Activated naive CD4-positive, alpha-beta T cell treated with anti-CD3 and anti-CD28 coated beads, Interleukin-2, amount 50 U/mL, for 24 hours (primary cell): ENCODE results near the gene CDK9.
A peak's percentile ranks its signal among the peaks of the same experiment; 100 is the strongest.

ENCODE experiments used
- H3K27ac Mint-ChIP-seq: one replicate; pipeline ENCODE4 v1.8.0; 2021; ENCODE audit warnings: mild to moderate bottlenecking, mixed read lengths
- H3K27me3 Mint-ChIP-seq: one replicate; pipeline ENCODE4 v1.8.0; 2021; ENCODE audit warnings: mixed read lengths
- H3K36me3 Mint-ChIP-seq: one replicate; pipeline ENCODE4 v1.8.0; 2021; ENCODE audit warnings: mixed read lengths
- H3K4me1 Mint-ChIP-seq: one replicate; pipeline ENCODE4 v1.8.0; 2021; ENCODE audit warnings: mixed read lengths
- H3K4me3 Mint-ChIP-seq: one replicate; pipeline ENCODE4 v1.8.0; 2021; ENCODE audit warnings: mild to moderate bottlenecking, mixed read lengths
- H3K9me3 Mint-ChIP-seq: one replicate; pipeline ENCODE4 v1.8.0; 2021; ENCODE audit warnings: mixed read lengths

Gene CDK9

DNA sequence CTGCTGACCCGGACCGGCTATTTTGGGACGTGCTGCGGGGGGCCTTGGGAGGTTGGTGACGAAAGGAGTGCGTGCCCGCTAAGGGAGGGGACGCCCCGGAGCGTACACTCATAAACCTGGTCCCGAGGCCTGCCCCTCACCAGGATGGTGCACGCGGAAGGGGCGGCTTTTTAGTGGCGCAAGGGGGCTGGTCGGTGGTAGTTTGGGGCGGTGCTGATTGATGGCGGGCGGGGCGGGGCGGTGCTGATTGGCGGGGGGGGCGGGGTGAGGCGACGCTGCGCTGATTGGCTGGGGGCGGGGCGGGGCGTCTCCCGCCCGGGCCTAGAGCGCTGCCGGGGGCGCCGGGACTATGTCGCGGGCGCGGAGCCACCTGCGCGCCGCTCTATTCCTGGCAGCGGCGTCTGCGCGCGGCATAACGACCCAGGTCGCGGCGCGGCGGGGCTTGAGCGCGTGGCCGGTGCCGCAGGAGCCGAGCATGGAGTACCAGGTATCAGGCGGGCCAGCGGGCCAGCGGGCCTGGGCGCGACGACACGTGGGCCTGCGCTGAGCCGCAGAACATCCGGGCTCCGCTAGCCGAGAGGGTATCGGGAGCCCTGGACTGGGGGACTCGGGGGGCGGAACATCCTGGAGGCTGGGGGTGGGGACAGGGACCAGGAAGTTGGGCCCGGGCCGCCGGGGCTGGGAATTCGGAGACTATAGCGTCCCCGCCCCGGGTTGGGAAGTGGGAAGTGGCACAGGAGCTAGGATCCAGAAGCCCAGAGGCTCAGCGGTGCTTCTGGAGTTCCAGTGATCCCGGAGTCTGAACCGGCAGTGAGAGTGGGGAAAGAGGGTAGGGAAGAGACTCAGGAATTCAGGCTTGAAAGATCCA, 17.0 kb downstream of the CDK9 start, which contains the start of gene FPGS:
FPGS (plus strand) TSS at position 307 of the 868 bp plus-strand sequence; CDS start at position 350, 43 bp downstream.
- Mint-ChIP-seq H3K36me3 (peaks cover 6% of the 10 kb centered on the region), H3K27ac (peak within 1 kb of the TSS; percentile 95), H3K9me3 (no peaks in the 10 kb centered on the region), H3K4me3 (peak within 1 kb of the TSS; percentile 94), H3K27me3 (no peaks in the 10 kb centered on the region), H3K4me1 (peaks cover 21% of the 10 kb centered on the region)

DNA sequence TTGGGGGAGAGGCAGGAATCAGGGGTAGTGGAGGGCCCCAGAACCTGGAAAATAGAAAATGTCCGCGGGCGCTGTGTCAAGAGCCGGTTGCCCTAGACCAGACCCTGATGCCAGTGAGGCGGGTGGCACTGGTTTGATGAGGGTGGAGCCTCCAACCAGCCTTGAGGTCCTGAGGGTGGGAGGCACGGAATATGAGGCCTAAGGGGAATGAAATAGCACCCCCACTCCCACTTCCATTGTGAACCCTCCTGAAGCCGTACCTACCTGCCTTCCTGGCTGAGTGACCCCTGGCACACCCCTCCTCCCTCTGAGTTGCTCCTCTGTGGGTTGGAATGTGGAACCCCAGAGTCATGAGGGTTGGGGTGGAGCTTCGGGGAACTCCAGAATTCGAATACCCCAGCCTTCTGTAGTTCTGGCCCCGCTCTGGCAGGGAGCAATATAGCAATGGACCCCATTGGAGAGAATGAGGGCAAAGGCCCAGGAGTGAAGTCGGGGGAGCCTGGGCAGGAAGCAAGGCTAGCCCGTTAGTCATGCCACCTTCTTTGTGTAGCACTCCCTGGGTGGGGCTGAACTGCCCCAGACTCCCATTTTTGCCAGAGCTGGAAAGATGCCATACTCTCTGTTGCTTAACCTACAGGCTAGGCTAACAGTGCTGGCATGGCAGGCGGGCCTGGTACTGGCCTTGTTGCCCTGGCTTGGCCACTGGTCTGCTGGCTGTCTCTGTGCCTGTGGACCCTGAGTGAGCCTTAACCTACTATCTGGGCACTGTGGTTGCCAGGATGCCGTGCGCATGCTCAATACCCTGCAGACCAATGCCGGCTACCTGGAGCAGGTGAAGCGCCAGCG, 17.9 kb downstream of the CDK9 start:
- Mint-ChIP-seq H3K27ac (peak overlapping the region; percentile 95), H3K9me3 (no peaks in the 10 kb centered on the region), H3K4me3 (peak overlapping the region; percentile 94), H3K4me1 (peaks cover 20% of the 10 kb centered on the region), H3K27me3 (no peaks in the 10 kb centered on the region), H3K36me3 (peaks cover 6% of the 10 kb centered on the region)

DNA sequence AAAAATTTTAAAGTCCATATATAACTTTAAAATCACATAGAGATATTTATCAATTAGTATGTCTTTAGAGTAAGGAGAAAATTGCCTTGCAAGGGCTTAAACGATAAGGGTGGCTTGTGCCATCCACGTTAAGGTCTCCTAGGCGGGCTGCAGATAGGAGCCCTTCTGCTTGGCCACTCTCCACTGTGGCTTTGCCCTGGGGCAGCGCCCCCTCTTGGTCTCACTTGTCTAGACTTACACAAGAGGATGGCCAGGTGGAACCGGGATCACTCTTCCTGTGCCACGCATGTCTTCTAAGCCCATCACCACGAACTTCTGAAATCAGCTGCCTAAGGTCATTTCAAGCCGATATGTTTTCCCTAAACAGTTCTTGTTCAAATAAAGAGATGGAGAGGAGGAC, 19.8 kb downstream of the CDK9 start:
- Mint-ChIP-seq H3K4me3 (no peak overlapping the region), H3K36me3 (peaks cover 6% of the 10 kb centered on the region), H3K9me3 (no peaks in the 10 kb centered on the region), H3K27me3 (no peaks in the 10 kb centered on the region), H3K27ac (no peak overlapping the region), H3K4me1 (peaks cover 20% of the 10 kb centered on the region)

DNA sequence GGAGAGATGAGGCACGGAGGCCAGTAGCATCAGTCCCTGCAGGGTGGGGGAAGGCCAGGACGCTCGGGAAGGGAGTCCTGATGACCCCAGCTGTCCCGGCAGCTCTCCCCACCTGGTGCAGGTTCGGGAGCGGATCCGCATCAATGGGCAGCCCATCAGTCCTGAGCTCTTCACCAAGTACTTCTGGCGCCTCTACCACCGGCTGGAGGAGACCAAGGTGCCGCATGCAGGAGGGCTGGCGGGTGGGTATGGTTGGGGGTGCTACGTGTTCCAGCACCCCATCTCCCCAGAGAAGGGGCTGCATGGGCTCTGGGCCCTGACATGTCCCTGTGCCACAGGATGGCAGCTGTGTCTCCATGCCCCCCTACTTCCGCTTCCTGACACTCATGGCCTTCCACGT, 21.0 kb downstream of the CDK9 start:
- Mint-ChIP-seq H3K4me3 (no peak overlapping the region), H3K4me1 (peaks cover 13% of the 10 kb centered on the region), H3K9me3 (no peaks in the 10 kb centered on the region), H3K27me3 (no peaks in the 10 kb centered on the region), H3K27ac (no peak overlapping the region), H3K36me3 (peaks cover 6% of the 10 kb centered on the region)

DNA sequence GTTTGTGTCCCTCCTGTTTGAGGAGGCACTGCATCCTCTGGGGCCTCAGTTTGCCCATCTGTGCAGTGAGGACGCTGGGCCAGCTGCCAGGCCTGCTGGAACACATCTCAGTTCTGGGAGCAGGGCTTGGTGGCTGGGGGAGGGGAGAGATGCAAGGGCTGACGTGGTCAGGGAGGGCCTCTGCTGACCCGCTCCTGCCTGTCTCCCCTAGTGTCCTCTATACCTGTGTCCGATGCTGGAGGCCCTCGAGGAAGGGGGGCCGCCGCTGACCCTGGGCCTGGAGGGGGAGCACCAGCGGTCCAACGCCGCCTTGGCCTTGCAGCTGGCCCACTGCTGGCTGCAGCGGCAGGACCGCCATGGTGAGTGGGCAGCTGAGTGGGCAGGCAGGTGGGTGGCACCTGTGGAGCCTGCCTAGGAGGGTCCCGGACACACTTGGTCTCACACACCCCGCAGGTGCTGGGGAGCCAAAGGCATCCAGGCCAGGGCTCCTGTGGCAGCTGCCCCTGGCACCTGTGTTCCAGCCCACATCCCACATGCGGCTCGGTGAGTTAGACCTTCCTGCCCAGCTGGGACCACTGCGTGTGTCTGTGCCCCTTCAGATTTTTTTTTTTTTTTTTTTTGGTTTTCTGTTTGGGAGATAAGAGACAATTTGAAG, 22.6 kb downstream of the CDK9 start:
- Mint-ChIP-seq H3K27ac (no peak overlapping the region), H3K36me3 (peaks cover 6% of the 10 kb centered on the region), H3K4me3 (no peak overlapping the region), H3K27me3 (no peaks in the 10 kb centered on the region), H3K4me1 (peaks cover 7% of the 10 kb centered on the region), H3K9me3 (no peaks in the 10 kb centered on the region)

DNA sequence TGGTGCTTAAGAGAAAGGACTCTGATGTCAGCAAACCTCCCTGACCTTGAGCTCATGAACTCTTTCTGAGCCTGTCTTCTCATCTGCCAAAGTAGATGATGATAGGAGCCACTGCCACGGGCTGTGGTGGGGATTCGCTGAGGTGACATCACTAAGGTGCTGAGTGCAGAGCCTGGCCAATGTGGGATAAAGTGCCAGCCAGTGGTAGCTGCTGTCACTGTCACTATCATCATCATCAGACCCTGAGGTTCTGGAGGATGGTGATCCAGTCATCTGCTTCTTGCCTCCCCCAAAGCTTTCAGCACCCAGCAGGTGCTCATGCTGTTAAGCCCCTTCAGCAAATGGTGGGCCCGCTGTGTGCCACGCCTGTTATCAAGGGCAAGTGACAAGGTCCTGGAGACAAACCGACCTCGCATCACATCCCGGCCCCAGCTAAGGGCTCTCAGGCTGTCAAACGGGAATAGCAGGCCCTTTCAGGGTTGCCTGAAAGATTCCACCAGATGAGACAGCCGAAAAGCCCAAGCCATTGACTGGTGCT, 23.2 kb downstream of the CDK9 start:
- no peak overlapping the region for H3K27ac Mint-ChIP-seq
- no peak overlapping the region for H3K4me3 Mint-ChIP-seq
- H3K27me3 Mint-ChIP-seq, result no peaks in the 10 kb centered on the region
- peaks cover 7% of the 10 kb centered on the region for H3K4me1 Mint-ChIP-seq
- peaks cover 6% of the 10 kb centered on the region for H3K36me3 Mint-ChIP-seq
- H3K9me3 Mint-ChIP-seq, result no peaks in the 10 kb centered on the region

DNA sequence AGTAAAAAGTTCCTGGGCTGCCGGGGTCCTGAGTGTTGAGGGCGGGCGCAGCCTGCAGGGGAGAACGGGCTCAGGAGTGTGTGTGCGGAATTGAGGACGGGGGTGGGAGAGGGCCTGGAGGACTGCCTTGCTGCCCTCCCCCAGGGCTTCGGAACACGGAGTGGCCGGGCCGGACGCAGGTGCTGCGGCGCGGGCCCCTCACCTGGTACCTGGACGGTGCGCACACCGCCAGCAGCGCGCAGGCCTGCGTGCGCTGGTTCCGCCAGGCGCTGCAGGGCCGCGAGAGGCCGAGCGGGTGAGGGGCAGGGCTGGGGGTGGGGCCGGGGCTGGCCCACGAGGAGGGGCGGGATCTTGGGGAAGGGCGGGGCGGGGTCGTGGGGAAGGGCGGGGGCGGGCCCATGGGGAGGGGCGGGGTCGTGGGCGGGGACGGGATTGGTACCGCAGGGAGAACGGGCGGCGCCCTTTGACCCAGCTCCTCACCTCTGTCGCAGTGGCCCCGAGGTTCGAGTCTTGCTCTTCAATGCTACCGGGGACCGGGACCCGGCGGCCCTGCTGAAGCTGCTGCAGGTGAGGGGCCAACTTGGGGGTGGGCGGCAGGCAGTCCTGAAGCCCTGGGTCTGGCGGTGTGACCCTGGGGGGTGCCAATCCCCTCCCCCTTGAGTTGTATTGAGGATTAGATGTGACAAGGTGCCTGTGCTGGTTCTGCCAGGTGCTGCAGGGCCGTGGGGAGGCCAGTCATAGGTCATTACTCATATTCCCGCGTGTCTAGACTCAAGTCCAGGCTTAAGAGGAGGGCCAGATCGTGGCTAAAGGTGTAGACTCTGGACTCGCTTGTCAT, 23.9 kb downstream of the CDK9 start:
- peaks cover 6% of the 10 kb centered on the region for H3K36me3 Mint-ChIP-seq
- no peaks in the 10 kb centered on the region for H3K9me3 Mint-ChIP-seq
- peaks cover 7% of the 10 kb centered on the region for H3K4me1 Mint-ChIP-seq
- no peak overlapping the region for H3K4me3 Mint-ChIP-seq
- H3K27ac Mint-ChIP-seq, result no peak overlapping the region
- no peaks in the 10 kb centered on the region for H3K27me3 Mint-ChIP-seq

DNA sequence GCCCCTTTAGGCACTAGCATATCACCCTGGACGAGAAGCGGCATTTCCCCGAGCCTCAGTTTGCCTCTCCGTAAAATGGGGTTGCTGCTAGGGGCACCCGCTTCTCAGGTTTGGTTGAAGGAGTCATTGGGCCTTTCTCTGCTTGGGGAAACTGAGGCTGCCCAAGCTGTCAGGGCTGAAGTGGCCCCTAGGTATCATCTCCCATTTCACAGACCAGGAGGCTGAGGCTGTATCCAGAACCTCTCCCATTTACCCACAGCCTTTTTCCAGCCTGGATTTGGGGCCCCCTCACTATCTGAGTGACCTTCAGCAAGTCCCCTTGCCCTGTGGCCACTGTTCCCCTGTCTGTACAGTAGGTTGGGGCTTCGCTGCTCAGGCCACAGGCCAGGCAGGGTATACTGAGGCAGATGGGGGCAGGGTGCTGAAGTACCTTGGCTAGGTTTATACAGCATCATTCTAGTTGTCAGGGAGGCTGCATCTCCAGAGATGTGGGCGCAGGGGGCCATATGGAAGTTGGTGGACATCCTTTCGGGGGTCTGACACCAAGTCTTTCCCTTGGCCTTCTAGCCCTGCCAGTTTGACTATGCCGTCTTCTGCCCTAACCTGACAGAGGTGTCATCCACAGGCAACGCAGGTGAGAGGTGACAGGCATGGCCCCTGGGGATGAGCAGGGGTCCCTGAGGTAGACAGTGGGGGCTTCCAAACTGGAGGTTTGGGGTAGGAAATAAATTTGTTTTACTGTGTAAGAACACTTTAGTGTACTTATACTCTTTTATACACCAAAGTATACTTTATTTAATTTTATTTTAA, 24.7 kb downstream of the CDK9 start:
- H3K27me3 Mint-ChIP-seq, result no peaks in the 10 kb centered on the region
- peaks cover 6% of the 10 kb centered on the region for H3K36me3 Mint-ChIP-seq
- no peak overlapping the region for H3K27ac Mint-ChIP-seq
- no peaks in the 10 kb centered on the region for H3K9me3 Mint-ChIP-seq
- H3K4me3 Mint-ChIP-seq, result no peak overlapping the region
- peaks cover 7% of the 10 kb centered on the region for H3K4me1 Mint-ChIP-seq

DNA sequence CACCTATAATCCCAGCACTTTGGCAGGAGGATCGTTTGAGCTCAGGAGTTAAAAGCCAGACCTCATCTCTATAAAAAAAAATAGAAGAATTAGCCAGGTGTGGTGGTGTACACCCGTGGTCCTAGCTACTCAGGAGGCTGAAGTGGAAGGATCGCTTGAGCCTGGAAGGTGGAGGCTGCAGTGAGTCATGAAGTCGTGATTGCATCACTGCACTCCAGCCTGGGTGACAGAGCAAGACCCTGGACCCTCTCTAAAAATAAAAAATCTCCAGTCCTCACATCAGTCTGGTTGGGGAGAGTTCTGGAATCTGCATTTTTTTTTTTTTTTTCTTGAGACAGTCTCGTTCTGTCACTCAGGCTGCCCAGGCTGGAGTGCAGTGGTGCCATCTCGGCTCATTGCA, 26.2 kb downstream of the CDK9 start:
- Mint-ChIP-seq H3K4me1 (no peaks in the 10 kb centered on the region), H3K36me3 (no peaks in the 10 kb centered on the region), H3K27ac (no peak overlapping the region), H3K4me3 (no peak overlapping the region), H3K9me3 (no peaks in the 10 kb centered on the region), H3K27me3 (no peaks in the 10 kb centered on the region)

DNA sequence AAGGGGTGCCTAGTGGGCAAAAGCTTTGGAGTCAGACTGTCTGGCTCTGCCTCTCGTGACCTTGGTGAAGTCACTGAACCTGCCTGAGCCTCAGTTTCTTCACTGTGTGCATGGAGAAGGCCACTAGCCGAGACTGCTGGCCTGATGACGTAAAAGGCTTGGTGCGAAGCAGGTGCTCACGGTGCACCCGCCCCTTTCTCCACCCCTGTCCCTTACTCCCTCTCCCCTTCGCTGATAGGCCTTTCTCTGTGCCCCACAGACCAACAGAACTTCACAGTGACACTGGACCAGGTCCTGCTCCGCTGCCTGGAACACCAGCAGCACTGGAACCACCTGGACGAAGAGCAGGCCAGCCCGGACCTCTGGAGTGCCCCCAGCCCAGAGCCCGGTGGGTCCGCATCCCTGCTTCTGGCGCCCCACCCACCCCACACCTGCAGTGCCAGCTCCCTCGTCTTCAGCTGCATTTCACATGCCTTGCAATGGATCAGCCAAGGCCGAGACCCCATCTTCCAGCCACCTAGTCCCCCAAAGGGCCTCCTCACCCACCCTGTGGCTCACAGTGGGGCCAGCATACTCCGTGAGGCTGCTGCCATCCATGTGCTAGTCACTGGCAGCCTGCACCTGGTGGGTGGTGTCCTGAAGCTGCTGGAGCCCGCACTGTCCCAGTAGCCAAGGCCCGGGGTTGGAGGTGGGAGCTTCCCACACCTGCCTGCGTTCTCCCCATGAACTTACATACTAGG, 27.3 kb downstream of the CDK9 start:
- Mint-ChIP-seq H3K36me3 (no peaks in the 10 kb centered on the region), H3K27ac (no peak overlapping the region), H3K9me3 (no peaks in the 10 kb centered on the region), H3K27me3 (no peaks in the 10 kb centered on the region), H3K4me3 (no peak overlapping the region), H3K4me1 (no peaks in the 10 kb centered on the region)

DNA sequence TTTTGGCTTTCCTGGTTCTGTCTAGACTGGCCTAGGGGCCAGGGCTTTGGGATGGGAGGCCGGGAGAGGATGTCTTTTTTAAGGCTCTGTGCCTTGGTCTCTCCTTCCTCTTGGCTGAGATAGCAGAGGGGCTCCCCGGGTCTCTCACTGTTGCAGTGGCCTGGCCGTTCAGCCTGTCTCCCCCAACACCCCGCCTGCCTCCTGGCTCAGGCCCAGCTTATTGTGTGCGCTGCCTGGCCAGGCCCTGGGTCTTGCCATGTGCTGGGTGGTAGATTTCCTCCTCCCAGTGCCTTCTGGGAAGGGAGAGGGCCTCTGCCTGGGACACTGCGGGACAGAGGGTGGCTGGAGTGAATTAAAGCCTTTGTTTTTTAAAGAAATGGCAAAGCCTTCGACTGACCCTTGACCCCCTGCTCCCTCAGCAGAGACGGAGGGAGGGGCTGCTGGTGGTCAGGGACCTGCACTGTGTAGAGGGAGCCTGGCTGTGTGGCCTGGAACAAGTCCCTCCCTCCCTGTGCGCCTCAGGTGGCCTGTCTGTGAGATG, 27.9 kb downstream of the CDK9 start:
- Mint-ChIP-seq H3K9me3 (no peaks in the 10 kb centered on the region), H3K27ac (no peak overlapping the region), H3K36me3 (no peaks in the 10 kb centered on the region), H3K4me3 (no peak overlapping the region), H3K27me3 (no peaks in the 10 kb centered on the region), H3K4me1 (no peaks in the 10 kb centered on the region)

DNA sequence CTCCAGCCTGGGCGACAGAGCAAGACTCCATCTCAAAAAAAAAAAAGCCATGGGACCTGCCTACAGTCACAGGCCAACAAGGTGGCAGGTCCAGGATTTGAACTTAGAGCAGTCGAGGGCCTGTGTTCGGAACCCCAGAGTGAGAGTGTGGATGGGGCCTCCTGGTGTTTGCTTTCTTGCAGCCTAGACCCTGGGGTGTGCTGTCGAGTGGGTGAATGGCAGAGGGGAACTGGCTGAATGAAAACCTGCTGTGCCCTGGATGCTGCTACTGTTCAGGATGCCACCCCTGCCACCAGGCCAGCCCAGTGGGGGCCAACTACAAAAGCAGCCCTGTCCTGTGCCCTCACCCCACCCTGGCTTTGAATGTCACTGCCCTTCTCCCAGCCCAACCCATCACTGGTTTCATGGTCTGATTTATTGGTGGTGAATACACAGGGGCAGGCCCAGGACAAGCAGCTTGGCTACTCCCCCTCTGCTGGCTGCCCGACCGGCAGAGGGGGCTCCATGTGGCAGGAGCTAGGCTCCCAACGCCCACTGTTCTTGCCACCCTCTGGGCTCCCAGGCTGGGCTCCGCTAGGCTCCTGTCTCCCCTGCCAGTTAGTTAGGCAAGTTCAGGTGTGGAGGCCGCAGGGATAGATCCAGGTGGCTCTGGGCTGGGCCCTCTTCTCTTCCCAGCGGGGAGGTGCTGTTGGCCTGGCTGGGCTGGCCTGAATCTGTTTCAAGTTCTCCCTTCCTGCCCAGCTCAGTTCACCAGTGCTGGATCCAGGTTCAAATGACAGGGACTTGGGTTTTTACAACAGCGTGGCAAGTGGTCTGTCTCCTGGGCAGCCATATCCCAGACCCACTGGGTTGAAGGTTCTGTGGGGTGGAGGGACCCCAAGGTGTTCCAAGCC, 29.0 kb downstream of the CDK9 start:
- Mint-ChIP-seq H3K36me3 (no peaks in the 10 kb centered on the region), H3K27ac (no peak overlapping the region), H3K4me3 (no peak overlapping the region), H3K9me3 (no peaks in the 10 kb centered on the region), H3K27me3 (no peaks in the 10 kb centered on the region), H3K4me1 (no peaks in the 10 kb centered on the region)
